GM19035 (cell line): ENCODE data around the gene LRRC72.
"Not testable (repeated sequence)": the region's sequence is repeated elsewhere in the genome, so short reads cannot be mapped to it uniquely, and the experiment has no call there.

ENCODE experiments used
- ATAC-seq: cut with Tn5 transposase; IDR thresholded peaks from one replicate; pipeline ENCODE4 v1.9.1; 2021; ENCODE audit not compliant: unreplicated experiment

LRRC72 gene

DNA sequence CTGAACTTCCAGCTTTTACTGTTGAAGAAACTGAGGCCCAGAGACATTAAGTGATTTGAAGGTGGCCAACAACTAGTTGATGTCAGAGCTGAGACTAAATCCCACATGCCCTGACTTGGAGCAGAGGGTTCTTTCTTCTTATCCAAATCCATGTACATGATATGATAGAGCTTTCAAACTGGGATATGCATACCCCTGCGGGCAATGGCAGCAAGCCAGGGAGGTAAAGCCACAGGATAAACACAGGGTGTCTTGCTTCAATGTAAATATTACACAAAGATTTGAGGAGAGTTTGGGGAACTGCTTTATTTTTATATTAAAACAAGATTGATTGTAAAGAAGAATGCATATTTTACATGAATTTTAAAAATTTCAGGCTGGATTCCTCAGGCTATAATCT lies 2.3 kb upstream of the LRRC72 start:
- ATAC-seq, result no peak

DNA sequence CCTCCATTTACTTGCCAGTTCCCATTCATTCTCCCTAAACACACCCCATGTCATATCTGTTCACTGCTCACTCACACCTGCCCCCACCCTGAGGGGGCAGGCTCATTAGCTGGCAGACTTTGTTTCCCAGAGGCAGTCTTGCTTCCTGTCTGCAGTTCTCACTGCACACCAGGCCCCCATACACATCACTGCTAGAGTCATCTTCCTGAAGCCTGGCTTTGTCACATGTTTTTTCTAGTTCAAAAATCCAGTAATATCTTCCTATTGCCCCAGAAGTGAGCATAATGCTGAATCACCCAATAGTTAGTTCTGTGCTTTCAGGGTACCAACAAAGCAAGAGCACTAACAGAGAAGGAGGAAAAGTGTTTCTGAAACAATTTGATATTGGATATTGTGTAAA lies 1.9 kb downstream of the LRRC72 start:
- no peak for ATAC-seq

DNA sequence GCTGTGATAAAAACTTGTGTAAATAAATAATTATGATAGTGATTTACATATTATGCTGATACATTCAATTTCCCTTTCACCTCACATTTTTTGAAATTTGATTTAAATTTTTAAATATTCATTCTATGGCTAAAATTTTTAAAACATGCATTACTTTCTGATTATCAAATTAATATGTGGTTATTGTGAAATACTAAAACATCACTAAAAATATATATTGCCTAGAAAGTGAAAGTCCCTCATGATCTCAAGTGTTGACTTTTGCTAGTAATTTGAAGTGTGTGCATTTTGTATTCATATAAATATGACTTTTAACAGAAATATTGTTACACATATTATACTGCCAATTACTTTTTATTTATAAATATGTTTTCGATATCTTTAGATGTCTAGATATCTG lies 3.1 kb downstream of the LRRC72 start:
- no peak for ATAC-seq

DNA sequence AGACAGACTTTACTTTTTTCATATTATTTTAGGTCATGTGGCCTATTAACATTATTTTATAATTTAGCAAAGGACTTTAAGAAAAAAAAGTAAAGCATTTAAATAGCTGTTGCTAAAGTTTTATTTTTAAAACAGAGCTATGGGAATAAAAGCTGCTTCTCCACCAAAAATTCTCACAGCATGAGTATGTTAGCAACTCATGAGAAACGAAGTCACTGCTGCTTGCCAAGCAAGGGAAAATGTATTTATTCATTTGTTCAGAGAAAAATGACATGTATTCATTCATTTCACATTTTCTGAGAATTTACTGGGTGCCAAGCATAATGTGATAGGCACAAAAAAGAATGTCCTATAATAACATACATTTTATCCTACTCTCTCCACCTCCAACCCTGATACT lies 5.1 kb downstream of the LRRC72 start:
- ATAC-seq, result no peak

DNA sequence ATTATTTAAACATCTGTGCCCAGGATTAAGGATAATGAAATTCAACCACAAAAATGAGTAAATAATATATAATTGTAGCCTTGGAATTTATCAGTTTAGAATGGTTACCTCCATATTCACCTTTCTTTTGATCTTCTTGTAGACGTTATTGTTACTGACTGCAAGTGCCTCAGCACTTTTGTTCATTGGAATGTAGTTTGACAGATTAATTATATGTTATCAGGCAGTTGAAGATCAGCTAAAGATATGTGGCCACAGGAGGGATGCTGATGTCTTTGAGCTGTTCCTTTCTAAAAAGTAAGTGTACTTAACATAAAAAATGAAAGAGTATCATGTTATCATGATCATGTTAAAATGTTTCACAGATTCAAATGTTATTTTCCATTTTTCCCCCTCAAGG lies 5.6 kb downstream of the LRRC72 start:
- no peak for ATAC-seq

DNA sequence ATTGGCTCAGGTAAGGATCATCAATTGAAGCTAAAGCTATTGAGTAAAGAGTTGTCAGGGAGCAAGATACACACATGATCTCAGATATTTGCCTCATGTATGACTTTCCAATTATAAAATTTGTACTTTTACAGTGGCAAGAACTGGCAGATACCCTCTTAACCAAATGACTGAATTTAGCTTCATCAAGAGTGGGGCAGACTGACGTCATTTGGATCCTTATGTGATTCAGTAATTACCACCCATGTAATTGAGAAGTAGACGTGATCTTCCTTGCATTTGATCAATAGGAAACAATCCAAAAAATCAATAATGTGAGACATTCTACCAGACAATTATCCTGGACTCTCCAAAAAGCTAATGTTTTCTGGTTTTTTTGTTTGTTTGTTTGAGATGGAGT lies 8.9 kb downstream of the LRRC72 start:
- ATAC-seq, result no peak

DNA sequence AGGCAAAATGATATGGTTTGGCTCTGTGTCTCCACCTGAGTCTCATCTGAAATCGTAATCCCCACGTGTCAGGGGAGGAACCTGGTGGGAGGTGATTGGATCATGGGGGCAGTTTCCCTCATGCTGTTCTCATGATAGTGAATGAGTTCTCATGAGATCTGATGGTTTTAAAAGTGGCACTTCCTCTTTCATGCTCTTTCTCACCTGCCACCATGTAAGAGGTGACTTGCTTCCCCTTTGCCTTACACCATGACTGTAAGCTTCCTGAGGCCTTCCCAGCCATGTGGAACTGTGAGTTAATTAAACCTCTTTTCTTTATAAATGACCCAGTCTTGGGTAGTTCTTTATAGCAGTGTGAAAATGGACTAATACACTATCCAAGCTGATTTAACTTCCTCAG lies 13.9 kb downstream of the LRRC72 start:
- not testable (repeated sequence) for ATAC-seq

DNA sequence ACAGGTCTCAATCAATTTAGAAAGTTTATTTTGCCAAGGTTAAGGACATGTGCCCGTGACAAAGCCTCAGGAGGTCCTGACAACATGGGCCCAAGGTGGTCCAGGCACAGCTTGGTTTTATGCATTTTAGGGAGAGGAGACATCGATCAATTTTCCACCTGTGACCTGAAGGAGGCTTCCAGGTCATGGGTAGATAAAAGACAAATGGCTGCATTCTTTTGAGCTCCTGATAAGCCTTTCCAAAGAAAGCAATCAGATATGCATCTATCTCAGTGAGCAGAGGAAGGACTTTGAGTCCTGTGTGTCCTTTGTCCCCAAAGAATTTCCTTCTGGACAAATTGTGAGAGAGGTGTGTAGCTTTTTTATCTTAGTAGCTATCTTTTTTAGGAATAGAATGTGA lies 15.8 kb downstream of the LRRC72 start:
- ATAC-seq, result no peak

DNA sequence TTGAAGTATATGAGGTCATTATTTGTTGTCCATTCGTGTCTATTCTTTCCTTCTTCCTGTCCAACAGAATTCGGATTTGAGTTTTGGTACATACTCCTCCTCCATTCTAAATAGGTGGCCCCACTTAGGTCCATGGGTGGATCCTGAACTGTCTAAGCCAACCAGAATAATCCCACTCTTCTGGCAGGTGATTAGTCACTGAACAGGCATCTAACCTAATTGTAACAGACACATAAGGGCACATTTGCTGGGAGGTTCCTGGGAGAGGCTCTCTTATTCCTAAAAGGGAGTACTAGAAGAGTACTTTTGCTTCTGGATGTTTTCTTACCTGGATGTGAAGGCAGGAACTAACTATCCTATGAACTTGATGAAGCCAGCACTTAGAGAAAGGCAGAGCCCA lies 16.8 kb downstream of the LRRC72 start:
- ATAC-seq, result no peak

DNA sequence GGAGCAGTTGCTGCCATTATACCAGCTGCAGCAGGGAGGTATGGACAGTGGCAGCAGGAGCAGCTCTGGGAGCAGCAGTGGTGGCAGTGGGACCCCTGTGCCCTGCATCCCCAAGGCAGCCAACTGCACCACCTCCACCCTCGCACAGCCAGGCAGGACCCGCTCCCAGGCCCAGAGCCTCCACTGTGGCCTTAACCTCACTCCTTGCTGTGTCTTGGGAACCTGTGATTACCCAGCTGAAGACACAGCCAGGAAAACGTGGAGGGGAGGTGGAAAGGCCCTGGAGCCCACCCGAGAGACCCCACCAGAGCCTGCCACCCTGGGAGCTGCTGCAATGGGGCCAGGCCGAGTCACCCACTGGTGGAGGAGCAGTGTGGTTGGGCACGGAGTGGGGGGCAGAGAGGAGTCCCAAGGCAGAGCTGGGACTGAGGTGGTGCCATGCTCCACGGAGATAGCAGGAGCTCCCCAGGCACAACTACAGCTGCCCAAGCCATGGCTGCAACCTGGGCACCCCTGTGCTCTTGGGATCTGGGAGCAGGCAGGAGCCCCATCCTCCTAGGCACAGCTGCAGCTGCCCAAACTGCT lies 20.4 kb downstream of the LRRC72 start:
- no peak for ATAC-seq

DNA sequence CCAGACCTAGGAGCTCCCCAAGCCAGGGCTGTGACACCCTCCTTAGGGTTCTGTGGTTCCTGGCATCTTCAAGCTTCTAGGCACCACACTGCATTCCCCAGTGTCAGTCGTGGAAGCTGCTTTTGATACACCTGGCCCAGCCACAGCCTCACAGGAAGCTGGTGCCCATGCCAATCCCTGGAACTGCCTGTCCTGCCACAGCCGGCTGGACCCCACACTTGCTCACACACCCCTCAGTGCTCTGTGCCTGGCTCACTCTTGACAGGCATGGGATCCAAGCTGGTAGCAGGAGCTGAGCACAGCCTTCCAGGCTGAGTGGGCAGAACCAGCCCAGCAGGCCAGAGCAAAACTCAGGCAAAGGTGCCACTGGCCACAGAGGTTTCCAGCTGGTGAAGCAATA lies 21.8 kb downstream of the LRRC72 start:
- no peak for ATAC-seq

DNA sequence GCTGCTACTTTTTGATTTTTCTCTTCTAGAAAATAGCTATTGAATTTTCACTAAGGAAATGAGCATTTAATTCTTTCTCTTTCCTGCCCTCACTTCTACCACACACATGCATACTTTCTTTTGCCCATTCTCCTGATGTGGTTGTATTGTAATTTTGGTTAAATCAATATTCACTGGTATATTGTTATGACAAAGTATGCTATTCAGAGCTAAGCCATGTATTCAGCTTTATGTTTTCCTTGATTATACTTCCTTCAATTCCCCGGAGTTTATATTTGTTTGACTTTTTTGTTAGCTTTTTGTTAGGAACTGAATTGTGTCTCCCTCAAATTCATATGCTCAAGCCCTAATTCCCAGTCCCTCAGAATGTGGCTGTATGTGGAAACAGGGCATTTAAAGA lies 24.0 kb downstream of the LRRC72 start:
- ATAC-seq, result no peak

DNA sequence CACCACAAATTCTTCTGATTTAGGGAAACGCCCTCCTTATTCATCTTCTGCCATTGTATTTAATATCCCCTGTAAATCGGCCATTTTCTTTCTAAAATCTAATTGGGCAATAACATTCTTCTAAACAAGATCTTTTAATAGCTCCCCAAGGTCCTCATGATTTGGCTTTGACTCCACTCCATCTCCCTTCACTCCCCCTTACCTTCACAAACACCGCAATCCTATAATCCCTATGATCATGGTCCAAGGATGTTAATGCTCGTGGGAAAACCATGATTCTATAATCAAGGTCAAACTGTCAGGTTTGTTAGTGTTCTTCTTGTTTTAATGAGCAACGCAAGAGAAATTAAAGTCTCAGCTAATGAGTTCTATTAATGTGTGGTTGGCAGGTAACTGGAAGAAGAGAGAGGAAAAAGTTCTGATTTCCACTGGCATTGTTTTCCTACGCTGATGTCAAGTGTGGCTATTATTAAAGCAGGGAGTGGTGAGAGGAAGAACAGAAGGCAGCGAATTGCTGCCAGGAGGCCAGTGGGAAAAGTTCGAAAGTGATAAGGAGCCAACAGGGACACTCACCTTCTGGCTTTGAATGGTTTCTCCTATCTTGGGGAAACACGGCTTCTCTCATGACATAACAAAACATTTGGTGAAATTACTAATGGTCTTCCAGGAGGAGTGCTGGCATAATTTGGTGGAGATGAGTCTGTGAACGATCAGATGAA lies 28.1 kb downstream of the LRRC72 start:
- no peak for ATAC-seq

DNA sequence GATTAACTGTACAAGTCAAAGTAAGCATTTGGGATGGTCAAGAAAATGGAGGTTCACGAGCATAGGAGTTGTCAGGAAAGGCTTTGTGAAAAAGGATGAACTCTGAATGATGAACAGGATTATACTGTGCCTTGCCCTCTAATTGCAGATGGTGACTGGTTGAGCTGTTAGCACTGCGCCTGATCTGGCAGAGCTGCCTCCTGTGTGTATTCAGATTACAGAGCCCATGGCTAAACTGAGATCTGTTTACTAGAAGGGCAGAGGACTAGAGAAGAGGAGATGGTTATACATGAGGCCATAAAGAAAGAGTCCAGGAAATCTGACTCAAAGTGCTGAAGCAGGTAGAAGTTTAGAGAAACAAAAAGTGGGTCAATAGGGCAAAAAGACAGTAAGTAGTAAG lies 29.7 kb downstream of the LRRC72 start:
- ATAC-seq, result no peak

DNA sequence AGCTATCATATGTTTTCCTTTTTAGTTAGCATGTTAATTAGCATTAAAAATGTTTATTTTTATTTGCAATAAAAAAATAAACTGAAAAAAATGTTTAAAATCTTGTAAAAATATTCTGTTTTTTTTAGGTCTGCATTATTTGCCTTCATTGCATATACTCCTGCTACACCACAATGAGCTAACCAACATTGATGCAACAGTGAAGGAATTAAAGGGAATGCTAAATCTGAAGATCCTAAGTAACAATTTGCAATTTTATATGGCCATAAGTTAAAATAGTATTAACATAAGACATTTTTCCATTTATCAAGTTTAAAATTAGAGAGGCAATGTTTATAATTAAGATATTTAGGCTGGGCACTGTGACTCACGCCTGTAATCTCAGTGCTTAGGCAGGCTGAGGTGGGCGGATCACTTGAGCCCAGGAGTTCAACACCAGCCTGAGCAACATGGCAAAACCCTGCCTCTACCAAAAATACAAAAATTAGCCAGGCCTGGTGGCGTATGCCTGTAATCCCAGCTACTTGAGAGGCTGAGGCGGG lies 32.2 kb downstream of the LRRC72 start:
- no peak for ATAC-seq

DNA sequence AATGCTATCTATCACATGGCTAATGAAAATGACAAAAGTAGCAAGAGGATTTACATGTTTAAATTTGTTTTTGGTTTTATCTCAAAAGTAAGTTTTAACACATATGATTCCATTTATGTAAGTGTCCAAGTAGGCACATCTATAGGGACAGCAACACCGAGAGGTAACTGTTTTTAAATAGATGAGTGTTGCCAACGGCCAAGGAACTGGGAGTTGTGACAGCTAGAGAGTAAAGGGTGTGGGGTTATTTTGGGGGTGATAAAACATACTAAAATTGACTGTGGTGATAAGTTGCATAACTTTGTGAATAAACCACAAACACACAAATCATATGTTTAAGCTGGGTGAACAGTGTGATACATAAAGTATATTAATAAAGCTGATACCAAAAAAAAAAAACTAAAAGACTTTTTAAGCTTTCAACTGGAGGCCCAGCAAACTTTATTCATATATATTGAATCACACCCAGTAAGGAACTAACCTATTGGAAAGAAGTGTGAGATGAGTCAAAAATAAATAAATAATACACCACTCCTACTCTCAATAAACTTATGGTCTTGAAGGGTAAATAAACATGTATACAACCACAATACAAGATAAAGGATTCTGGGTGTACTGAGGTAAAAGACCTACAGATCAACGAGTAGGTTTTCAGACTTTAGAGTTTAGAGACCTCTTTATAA lies 33.0 kb downstream of the LRRC72 start:
- ATAC-seq, result no peak

DNA sequence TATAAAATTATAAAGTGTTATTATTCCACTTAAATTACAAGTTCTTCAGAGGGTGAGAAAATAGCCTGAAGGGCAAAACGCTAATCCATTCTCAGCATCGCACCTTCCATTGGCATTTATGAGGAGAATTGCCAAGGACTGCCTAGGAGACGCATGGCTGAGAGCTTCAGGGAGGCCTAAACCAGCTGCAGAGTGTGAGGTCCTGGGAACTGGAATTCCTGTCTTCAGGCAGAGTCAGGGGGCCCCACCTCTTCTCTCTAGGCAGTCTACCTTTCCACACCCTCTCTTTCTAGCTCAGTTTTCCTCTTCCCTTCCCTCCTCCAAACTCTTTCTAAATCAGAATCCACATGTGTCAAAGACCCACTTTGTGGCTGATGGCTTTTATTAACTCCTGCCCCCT lies 35.3 kb downstream of the LRRC72 start:
- no peak for ATAC-seq

DNA sequence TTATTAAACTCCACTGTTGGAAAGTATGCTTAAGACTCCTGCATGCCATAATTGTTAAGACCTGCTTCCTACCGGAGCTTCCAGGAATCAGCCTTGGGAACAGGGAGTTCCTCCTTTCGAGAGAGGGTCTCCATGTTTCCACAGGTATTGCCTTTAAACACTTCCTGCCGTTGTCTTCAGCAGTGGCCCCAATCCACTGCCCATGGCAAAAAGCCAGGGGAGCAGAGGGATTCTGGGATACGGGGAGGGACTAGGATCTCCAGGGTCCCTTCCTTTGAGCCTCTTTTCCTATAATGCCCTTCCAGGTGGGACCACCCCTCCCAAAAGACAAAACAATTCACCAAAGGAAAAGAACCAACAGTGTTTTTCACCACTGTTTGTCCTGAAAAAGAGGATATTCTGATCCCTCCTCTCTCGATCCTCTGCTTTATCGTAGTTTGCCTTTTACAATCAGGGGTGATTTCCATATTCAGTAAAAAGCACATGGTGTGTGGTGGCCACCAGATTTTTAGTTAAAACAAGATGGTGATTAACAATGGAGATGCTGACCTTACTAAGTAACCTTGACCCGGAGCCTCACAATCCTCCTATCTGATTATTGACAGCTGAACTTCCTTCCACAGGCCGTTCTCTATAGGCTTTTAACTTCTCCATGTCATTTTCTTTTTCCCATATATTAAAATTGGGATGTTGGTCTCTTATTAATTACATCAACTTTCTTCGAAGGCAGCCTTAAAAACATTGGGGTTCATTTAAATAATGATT lies 36.0 kb downstream of the LRRC72 start:
- ATAC-seq, result no peak

DNA sequence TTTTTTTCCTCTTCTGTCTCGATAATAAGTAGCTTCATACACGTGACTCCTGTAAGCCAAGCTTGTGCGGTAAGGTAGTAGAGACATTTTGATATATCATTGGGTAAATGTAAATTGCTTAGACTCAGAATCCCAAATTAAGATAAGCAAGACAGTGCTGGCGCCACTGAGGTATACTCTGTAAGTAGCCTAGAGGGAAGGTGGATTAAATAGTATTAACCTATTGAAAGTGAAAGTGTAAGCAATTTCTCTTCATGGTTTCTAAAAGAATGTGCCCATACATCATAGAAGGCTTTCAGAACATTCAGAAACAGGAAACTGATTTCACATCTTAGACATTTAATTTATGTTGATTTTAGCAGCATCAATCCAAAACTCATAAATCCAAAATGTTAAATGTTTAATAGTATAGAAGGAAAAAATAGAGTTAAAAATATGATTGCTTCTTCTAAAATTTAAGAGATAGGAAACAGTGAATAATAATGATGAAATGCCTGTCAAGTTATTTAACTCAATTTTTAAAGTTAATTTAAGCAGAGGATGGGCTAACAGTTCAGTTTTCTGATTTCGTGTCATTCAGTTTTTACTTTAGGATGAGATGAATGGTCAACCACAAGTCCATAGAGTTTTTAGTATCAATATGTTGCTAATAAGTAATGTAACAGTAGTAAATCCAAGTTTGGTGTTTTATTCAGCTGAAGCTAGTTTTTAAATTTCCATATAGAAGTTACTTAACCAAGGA lies 36.8 kb downstream of the LRRC72 start:
- no peak for ATAC-seq

DNA sequence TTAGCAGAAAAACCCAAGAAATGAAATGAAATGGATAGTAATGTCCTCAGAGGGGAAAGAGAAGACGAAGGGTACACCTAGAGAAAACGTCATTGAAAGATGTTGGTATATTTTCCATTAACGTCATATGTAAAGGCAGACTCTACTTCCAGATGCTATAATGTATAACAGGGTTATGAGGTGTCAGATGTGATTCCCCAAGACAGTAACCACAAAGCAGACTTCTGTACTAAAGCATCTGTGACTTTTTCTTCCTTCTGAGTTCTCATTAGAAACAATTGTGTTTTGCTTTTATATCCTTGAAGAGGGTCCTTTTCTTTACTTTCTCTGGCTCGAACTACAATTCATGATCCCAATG lies 37.4 kb downstream of the LRRC72 start:
- no peak for ATAC-seq

DNA sequence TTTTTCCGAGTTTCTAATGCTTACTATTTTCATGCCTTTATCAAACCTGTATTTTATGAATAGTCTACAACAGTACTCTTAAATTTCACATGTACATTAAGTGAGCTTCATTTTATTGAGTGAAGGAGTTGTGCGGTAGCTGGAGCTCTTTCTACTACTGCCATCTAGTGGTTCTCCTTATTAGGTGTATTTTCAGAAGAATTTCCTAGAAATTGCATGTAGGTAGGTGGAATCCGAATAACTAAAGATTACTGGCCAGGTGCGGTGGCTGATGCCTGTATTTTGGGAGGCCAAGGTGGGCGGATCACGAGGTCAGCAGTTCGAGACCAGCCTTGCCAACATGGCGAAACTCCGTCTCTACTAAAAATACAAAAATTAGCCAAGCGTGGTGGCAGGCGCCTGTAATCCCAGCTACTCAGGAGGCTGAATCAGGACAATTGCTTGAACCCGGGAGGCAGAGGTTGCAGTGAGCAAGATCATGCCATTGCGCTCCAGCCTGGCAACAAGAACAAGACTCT lies 38.3 kb downstream of the LRRC72 start:
- ATAC-seq, result peak; percentile 69
